Small intestine (tissue), 7 donors: ENCODE measurements around the gene MLH3. TPM values are rescaled to one million over a fixed set of nuclear protein-coding genes. Genes with fewer than 3 reads are reported as not detected.
"Not testable (repeated sequence)": the region's sequence is repeated elsewhere in the genome, so short reads cannot be mapped to it uniquely, and the experiment has no call there.

Experiments used
- DNase-seq, 2 donors: peaks; one replicate each; pipeline versions ENCODE4 v3.0.0 to v3.0.0-alpha.2; 2013
- FAIRE-seq: peaks from 2 replicates; lab custom pipeline; 2012; peaks lifted over from hg19 to GRCh38; lab: Jason Lieb, UNC
- H3K27ac ChIP-seq, 3 donors: one replicate each; pipeline ENCODE4 v1.5.1; 2013; ENCODE audit warnings: low read length in 2 of 3, mild to moderate bottlenecking in 2 of 3, control low read depth in 1 of 3, inconsistent platforms in 1 of 3, low read depth in 1 of 3, moderate library complexity in 1 of 3
- H3K27me3 ChIP-seq, 3 donors: one replicate each; pipeline ENCODE4 v1.6.1; 2013; ENCODE audit warnings: low read length in 3 of 3, inconsistent platforms in 1 of 3; ENCODE audit not compliant: control insufficient read depth in 3 of 3, insufficient read depth in 3 of 3
- H3K36me3 ChIP-seq, 3 donors: one replicate each; pipeline ENCODE4 v1.6.1; 2013; ENCODE audit warnings: low read length in 3 of 3, inconsistent platforms in 1 of 3, low read depth in 1 of 3, mild to moderate bottlenecking in 1 of 3, moderate library complexity in 1 of 3; ENCODE audit not compliant: control insufficient read depth in 3 of 3, insufficient read depth in 2 of 3
- H3K4me1 ChIP-seq, 3 donors: one replicate each; pipeline ENCODE4 v1.6.1; 2013; ENCODE audit warnings: low read length in 2 of 3, inconsistent platforms in 1 of 3, low read depth in 1 of 3, mild to moderate bottlenecking in 1 of 3, moderate library complexity in 1 of 3; ENCODE audit not compliant: control insufficient read depth in 3 of 3, insufficient read depth in 2 of 3
- H3K4me3 ChIP-seq, 3 donors: one replicate each; pipeline ENCODE4 v1.5.1; 2013; ENCODE audit warnings: low read length in 3 of 3, control low read depth in 1 of 3, inconsistent platforms in 1 of 3, low read depth in 1 of 3, mild to moderate bottlenecking in 1 of 3, moderate library complexity in 1 of 3
- H3K9me3 ChIP-seq, 2 donors: one replicate each; pipeline ENCODE4 v1.6.1; 2013; ENCODE audit warnings: low read depth in 1 of 2, low read length in 1 of 2; ENCODE audit not compliant: control insufficient read depth in 2 of 2, insufficient read depth in 1 of 2
- WGBS, 3 donors: extraction: QIAGEN DNeasy Blood & Tissue Kit; methylation state at CpG; one replicate each; pipeline ENCODE4 v1.1.7; 2013; 5-methylcytosine and 5-hydroxymethylcytosine counted together
- polyA plus RNA-seq, 4 donors: library from polyadenylated mRNA; stranded (reverse) in 3 of 4; unstranded in 1 of 4; fragments of 200-250 nt in 3 of 4; fragments of 120-200 nt in 1 of 4; gene quantifications; one replicate each; pipeline versions ENCODE4 v1.2.1 to v1.2.3, GENCODE V29; 2013
- donor health status: healthy with polysubstance abuse.
- donor health status: control.
- donor health status: control.
- donor health status: Bipolar disorder and iron deficiency.
- donor health status: healthy.

The MLH3 gene
- polyA plus RNA-seq, 4 donors, result 13.9 to 23.7 (median 17.6) TPM

- peak overlapping the region; percentile 95 to 98 (median 95) for H3K27ac ChIP-seq
Observed at GRCh38 chr14:75070383-75070782, 19.1 kb upstream of the MLH3 start.

GRCh38 chr14:75069811-75070145 is 18.5 kb upstream of the MLH3 start:
- peaks cover 0 to 18% (median 2%) of the 10 kb centered on the region in 3 donors for H3K4me1 ChIP-seq
- no peaks in the 10 kb centered on the region for H3K9me3 ChIP-seq
- H3K36me3 ChIP-seq, result no peaks in the 10 kb centered on the region
- WGBS, 3 donors, result 10 to 32% (median 22%) methylated on average over 12 of the region's 12 CpGs
- peak overlapping the region; percentile 49 to 67 (median 61) for H3K4me3 ChIP-seq
- no peaks in the 10 kb centered on the region for H3K27me3 ChIP-seq
- H3K27ac ChIP-seq, result peak overlapping the region; percentile 95 to 98 (median 95)
- FAIRE-seq (no peak), DNase-seq (no peak)

More at GRCh38 chr14:75070383-75070782, 19.1 kb upstream of the MLH3 start:
- FAIRE-seq (no peak), DNase-seq (no peak)
- Histone ChIP-seq H3K4me3 (peak overlapping the region in 1 of 3 donors; percentile 61), H3K4me1 (peaks cover 0 to 18% (median 2%) of the 10 kb centered on the region in 3 donors), H3K36me3 (no peaks in the 10 kb centered on the region), H3K27me3 (no peaks in the 10 kb centered on the region), H3K9me3 (no peaks in the 10 kb centered on the region)
- WGBS, 3 donors, result 45 to 77% (median 56%) methylated on average over 9 of the region's 9 CpGs

GRCh38 chr14:75069121-75069810 is 18.0 kb upstream of the MLH3 start, which contains the start of gene ZC2HC1C:
TSS of gene ZC2HC1C (plus strand) at chr14:75069641. CDS start at chr14:75070574, 933 bp downstream.
- no peaks in the 10 kb centered on the region for H3K36me3 ChIP-seq
- FAIRE-seq (no peak), DNase-seq (peak; percentile 97 to 98)
- 1 to 2% (median 1%) methylated on average over 57 to 58 of the region's 58 CpGs for WGBS, 3 donors
- peak within 1 kb of the TSS; percentile 49 to 67 (median 61) for H3K4me3 ChIP-seq
- H3K27me3 ChIP-seq, result no peaks in the 10 kb centered on the region
- H3K4me1 ChIP-seq, result peaks cover 0 to 19% (median 2%) of the 10 kb centered on the region in 3 donors
- H3K27ac ChIP-seq, result peak within 1 kb of the TSS; percentile 95 to 98 (median 95)
- H3K9me3 ChIP-seq, result no peaks in the 10 kb centered on the region

- peak in 1 of 2 donors; percentile 75 for DNase-seq
- H3K4me3 ChIP-seq, result peak overlapping the region; percentile 49 to 67 (median 61)
Observed at GRCh38 chr14:75068294-75069120, 17.2 kb upstream of the MLH3 start.

GRCh38 chr14:75067765-75068164 is 16.5 kb upstream of the MLH3 start:
- not testable (repeated sequence) for H3K36me3 ChIP-seq, H3K9me3 ChIP-seq, H3K4me3 ChIP-seq, H3K27me3 ChIP-seq, DNase-seq, FAIRE-seq
- WGBS, 3 donors, result 74 to 85% (median 74%) methylated on average over 4 of the region's 4 CpGs
- H3K27ac ChIP-seq, result peak overlapping the region in 1 of 3 donors; percentile 95
- peaks cover 0 to 26% (median 2%) of the 10 kb centered on the region in 3 donors for H3K4me1 ChIP-seq

More at GRCh38 chr14:75068294-75069120, 17.2 kb upstream of the MLH3 start:
- Histone ChIP-seq H3K36me3 (no peaks in the 10 kb centered on the region), H3K9me3 (no peaks in the 10 kb centered on the region), H3K27ac (peak overlapping the region; percentile 95 to 98 (median 95)), H3K27me3 (no peaks in the 10 kb centered on the region), H3K4me1 (peaks cover 0 to 20% (median 2%) of the 10 kb centered on the region in 3 donors)
- FAIRE-seq, result no peak
- 9 to 19% (median 12%) methylated on average over 15 of the region's 15 CpGs for WGBS, 3 donors

- Histone ChIP-seq H3K27ac (no peak overlapping the region), H3K9me3 (no peaks in the 10 kb centered on the region), H3K27me3 (no peaks in the 10 kb centered on the region), H3K36me3 (no peaks in the 10 kb centered on the region), H3K4me3 (no peak overlapping the region), H3K4me1 (peaks cover 0 to 26% (median 2%) of the 10 kb centered on the region in 3 donors)
- DNase-seq, result no peak
- WGBS, 3 donors, result 91 to 100% (median 97%) methylated on average over 1 of the region's 1 CpG
- no peak for FAIRE-seq
Observed at GRCh38 chr14:75067212-75067611, 15.9 kb upstream of the MLH3 start.

- no peaks in the 10 kb centered on the region for H3K27me3 ChIP-seq
- H3K27ac ChIP-seq, result no peak overlapping the region
- H3K4me3 ChIP-seq, result no peak overlapping the region
- no peaks in the 10 kb centered on the region for H3K36me3 ChIP-seq
- DNase-seq (no peak), FAIRE-seq (no peak)
- H3K9me3 ChIP-seq, result no peaks in the 10 kb centered on the region
- 95 to 99% (median 98%) methylated on average over 3 of the region's 3 CpGs for WGBS, 3 donors
- peaks cover 0 to 26% (median 2%) of the 10 kb centered on the region in 3 donors for H3K4me1 ChIP-seq
Observed at GRCh38 chr14:75066691-75067090, 15.4 kb upstream of the MLH3 start.

GRCh38 chr14:75064205-75064567 is 12.9 kb upstream of the MLH3 start:
- Histone ChIP-seq H3K4me1 (peaks cover 0 to 13% (median 0%) of the 10 kb centered on the region in 3 donors), H3K9me3 (no peaks in the 10 kb centered on the region), H3K27ac (no peak overlapping the region), H3K27me3 (no peaks in the 10 kb centered on the region), H3K4me3 (peak overlapping the region in 2 of 3 donors; percentile 64 to 81), H3K36me3 (no peaks in the 10 kb centered on the region)
- DNase-seq (no peak), FAIRE-seq (no peak)
- WGBS, 3 donors, result 49 to 56% (median 53%) methylated on average over 8 of the region's 8 CpGs
